Suppressor macrophage treated with lipopolysaccharide for 4 hours (primary cell): ENCODE measurements around the gene HOXA2.

Experiments used
- DNase-seq: peaks from one replicate; pipeline ENCODE4 v3.0.0-alpha.2; 2020

The HOXA2 gene

GRCh38 chr7:27097686-27098577, 4.6 kb downstream of the HOXA2 start:
- no peak for DNase-seq

- DNase-seq, result peak; percentile 72
These were observed 5.5 kb downstream of the HOXA2 start for GRCh38 chr7:27096768-27097514.

- DNase-seq, result peak; percentile 93
These were observed 6.4 kb downstream of the HOXA2 start, which contains the start of gene HOXA1 for GRCh38 chr7:27095897-27096767. Gene HOXA1 (minus strand): TSS chr7:27096000. CDS start chr7:27095912, 88 bp downstream.

- no peak for DNase-seq
These were observed 7.2 kb downstream of the HOXA2 start for GRCh38 chr7:27095050-27095896.

GRCh38 chr7:27094304-27095049, 8.0 kb downstream of the HOXA2 start:
- no peak for DNase-seq

- DNase-seq, result no peak
These were observed 9.1 kb downstream of the HOXA2 start for GRCh38 chr7:27093184-27093895.

- no peak for DNase-seq
These were observed 9.7 kb downstream of the HOXA2 start for GRCh38 chr7:27092819-27093110.

GRCh38 chr7:27091941-27092818, 10.3 kb downstream of the HOXA2 start:
- no peak for DNase-seq

- DNase-seq, result no peak
These were observed 11.4 kb downstream of the HOXA2 start for GRCh38 chr7:27091105-27091504.

GRCh38 chr7:27088002-27088922, 14.2 kb downstream of the HOXA2 start:
- DNase-seq, result no peak

GRCh38 chr7:27083646-27084045, 18.8 kb downstream of the HOXA2 start:
- DNase-seq, result no peak

GRCh38 chr7:27082171-27082570, 20.3 kb downstream of the HOXA2 start:
- no peak for DNase-seq

GRCh38 chr7:27080844-27081436, 21.5 kb downstream of the HOXA2 start:
- DNase-seq, result no peak

GRCh38 chr7:27079234-27079975, 23.1 kb downstream of the HOXA2 start:
- peak; percentile 50 for DNase-seq

- DNase-seq, result no peak
These were observed 23.8 kb downstream of the HOXA2 start for GRCh38 chr7:27078616-27079233.

- DNase-seq, result no peak
These were observed 29.4 kb downstream of the HOXA2 start for GRCh38 chr7:27073076-27073475.
